Measurements from ENCODE around the gene KRT71.

GRCh38 chr12:52566847-52567291, 13.9 kb upstream of the KRT71 start:
- TF ChIP-seq CTCF (IDR thresholded peaks at IDR 0.05; ENCODE audit: low read depth, low read length, poor library complexity, severe bottlenecking): no peak
- TF ChIP-seq EZH2phosphoT487 (IDR thresholded peaks at IDR 0.05; ENCODE audit: borderline replicate concordance, low read length): no peak
